Measurements from ENCODE around the gene PEAR1. TPM values are rescaled to one million over a fixed set of nuclear protein-coding genes. Genes with fewer than 3 reads are reported as not detected.

PEAR1 gene
- total RNA-seq, 6 donors from 2014 or later = 8.4 to 33.5 (median 13.7) TPM

DNA sequence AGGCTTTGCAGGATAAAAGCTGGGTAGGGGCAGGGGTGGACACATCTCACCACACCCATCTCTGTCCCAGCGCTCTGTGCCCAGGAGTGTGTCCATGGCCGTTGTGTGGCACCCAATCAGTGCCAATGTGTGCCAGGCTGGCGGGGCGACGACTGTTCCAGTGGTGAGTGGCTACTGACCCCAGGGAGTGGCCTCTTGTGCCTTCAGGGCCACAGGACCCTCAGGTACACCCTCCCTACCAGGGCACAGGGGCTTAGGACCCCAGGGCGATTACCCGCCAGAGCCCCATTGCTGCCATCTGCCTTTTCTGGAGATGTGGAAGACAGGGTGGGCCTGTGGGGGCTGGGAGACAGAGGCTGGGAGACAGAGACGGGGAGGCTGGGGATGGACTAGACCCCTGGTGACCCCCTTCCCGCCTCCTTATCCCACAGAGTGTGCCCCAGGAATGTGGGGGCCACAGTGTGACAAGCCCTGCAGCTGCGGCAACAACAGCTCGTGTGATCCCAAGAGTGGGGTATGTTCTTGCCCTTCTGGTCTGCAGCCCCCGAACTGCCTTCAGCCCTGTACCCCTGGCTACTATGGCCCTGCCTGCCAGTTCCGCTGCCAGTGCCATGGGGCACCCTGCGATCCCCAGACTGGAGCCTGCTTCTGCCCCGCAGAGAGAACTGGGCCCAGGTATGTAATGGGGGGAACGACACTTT is 12.8 kb downstream of the PEAR1 start:
- 91 to 96% methylated on average over 11 to 16 of the region's 16 CpGs for WGBS, 2 donors
- Histone ChIP-seq H3K4me3 (no peak overlapping the region), H3K36me3 (peaks cover 0 to 59% (median 9%) of the 10 kb centered on the region in 4 donors), H3K4me1 (peaks cover 11 to 33% (median 26%) of the 10 kb centered on the region in 4 donors), H3K9me3 (no peaks in the 10 kb centered on the region), H3K27ac (no peak overlapping the region), H3K27me3 (no peaks in the 10 kb centered on the region)
- DNase-seq (no peak), ATAC-seq (ENCODE audit: low FRiP score in 2 of 2) (no peak)
- no peak for TF ChIP-seq POLR2A (IDR thresholded peaks at IDR 0.05)
- no peak for TF ChIP-seq CTCF (IDR thresholded peaks at IDR 0.05)
- no peak for TF ChIP-seq POLR2AphosphoS5 (IDR thresholded peaks at IDR 0.05)
- TF ChIP-seq EP300 (IDR thresholded peaks at IDR 0.05) = no peak

DNA sequence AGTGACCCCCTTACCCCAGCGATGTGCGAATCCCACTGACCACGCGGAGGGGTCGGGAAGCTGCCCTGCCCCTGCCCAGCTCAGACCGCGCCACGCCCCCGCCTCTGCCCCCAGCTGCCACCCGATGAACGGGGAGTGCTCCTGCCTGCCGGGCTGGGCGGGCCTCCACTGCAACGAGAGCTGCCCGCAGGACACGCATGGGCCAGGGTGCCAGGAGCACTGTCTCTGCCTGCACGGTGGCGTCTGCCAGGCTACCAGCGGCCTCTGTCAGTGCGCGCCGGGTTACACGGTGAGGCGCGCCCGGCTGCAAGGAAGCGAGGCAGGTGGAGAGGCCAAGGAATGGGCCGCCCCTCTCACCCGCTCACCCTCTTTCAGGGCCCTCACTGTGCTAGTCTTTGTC is 15.0 kb downstream of the PEAR1 start:
- Histone ChIP-seq H3K4me1 (peaks cover 11 to 29% (median 15%) of the 10 kb centered on the region in 4 donors), H3K27me3 (no peaks in the 10 kb centered on the region), H3K36me3 (peaks cover 0 to 79% (median 18%) of the 10 kb centered on the region in 4 donors), H3K9me3 (no peaks in the 10 kb centered on the region), H3K27ac (no peak overlapping the region), H3K4me3 (no peak overlapping the region)
- 79 to 95% methylated on average over 8 to 21 of the region's 29 CpGs for WGBS, 2 donors
- TF ChIP-seq POLR2AphosphoS5 (IDR thresholded peaks at IDR 0.05) (no peak), EP300 (IDR thresholded peaks at IDR 0.05) (no peak), POLR2A (IDR thresholded peaks at IDR 0.05) (no peak), CTCF (IDR thresholded peaks at IDR 0.05) (no peak)
- ATAC-seq (ENCODE audit: low FRiP score in 2 of 2) (no peak), DNase-seq (no peak)

GRCh38 chr1:156908955-156909354 is 15.4 kb downstream of the PEAR1 start:
- H3K4me1 ChIP-seq = peaks cover 10 to 25% (median 11%) of the 10 kb centered on the region in 4 donors
- 63 to 65% methylated on average over 7 to 10 of the region's 10 CpGs for WGBS, 2 donors
- no peak overlapping the region for H3K27ac ChIP-seq
- H3K27me3 ChIP-seq = no peaks in the 10 kb centered on the region
- DNase-seq (no peak), ATAC-seq (ENCODE audit: low FRiP score in 2 of 2) (no peak)
- no peak overlapping the region for H3K4me3 ChIP-seq
- TF ChIP-seq EP300 (IDR thresholded peaks at IDR 0.05) (no peak), POLR2A (IDR thresholded peaks at IDR 0.05) (no peak), POLR2AphosphoS5 (IDR thresholded peaks at IDR 0.05) (no peak), CTCF (IDR thresholded peaks at IDR 0.05) (no peak)
- no peaks in the 10 kb centered on the region for H3K9me3 ChIP-seq
- peaks cover 0 to 83% (median 21%) of the 10 kb centered on the region in 4 donors for H3K36me3 ChIP-seq

DNA sequence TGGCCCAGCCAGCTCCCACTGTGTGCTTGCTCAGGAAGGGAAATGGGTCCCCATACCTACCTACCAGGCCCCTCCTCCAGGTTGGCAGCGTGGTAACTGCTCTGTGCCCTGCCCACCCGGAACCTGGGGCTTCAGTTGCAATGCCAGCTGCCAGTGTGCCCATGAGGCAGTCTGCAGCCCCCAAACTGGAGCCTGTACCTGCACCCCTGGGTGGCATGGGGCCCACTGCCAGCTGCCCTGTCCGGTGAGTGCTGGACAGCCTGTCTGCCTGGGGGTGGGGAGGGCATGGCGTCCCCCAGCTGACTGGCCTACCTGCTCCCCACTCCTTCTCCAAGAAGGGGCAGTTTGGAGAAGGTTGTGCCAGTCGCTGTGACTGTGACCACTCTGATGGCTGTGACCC is 16.2 kb downstream of the PEAR1 start:
- ATAC-seq (ENCODE audit: low FRiP score in 2 of 2) (no peak), DNase-seq (no peak)
- Histone ChIP-seq H3K27me3 (no peaks in the 10 kb centered on the region), H3K36me3 (peaks cover 0 to 89% (median 24%) of the 10 kb centered on the region in 4 donors), H3K9me3 (no peaks in the 10 kb centered on the region), H3K4me1 (peaks cover 6 to 19% (median 9%) of the 10 kb centered on the region in 4 donors), H3K27ac (no peak overlapping the region), H3K4me3 (no peak overlapping the region)
- WGBS, 2 donors = 78% methylated on average over 5 of the region's 5 CpGs; no CpG with 5 or more reads in 1 of the 2 donors
- no peak for TF ChIP-seq POLR2AphosphoS5 (IDR thresholded peaks at IDR 0.05)
- no peak for TF ChIP-seq POLR2A (IDR thresholded peaks at IDR 0.05)
- TF ChIP-seq EP300 (IDR thresholded peaks at IDR 0.05) = no peak
- no peak for TF ChIP-seq CTCF (IDR thresholded peaks at IDR 0.05)
